Transverse colon (tissue), 4 donors: Measurements from ENCODE around the gene MRC1. TPM values are rescaled to one million over a fixed set of nuclear protein-coding genes. Genes with fewer than 3 reads are reported as not detected.
"Not testable (repeated sequence)": the region's sequence is repeated elsewhere in the genome, so short reads cannot be mapped to it uniquely, and the experiment has no call there.

Source experiments
- DNase-seq: peaks from one replicate; pipeline ENCODE4 v3.0.0-alpha.2; 2019
- H3K27ac ChIP-seq, 4 donors: fragments of 200-600 bp; sonication (generic); 2 replicates each; pipeline ENCODE4 v1.5.1; 2016 to 2018; ENCODE audit warnings: inconsistent platforms in 4 of 4
- H3K27me3 ChIP-seq: fragments of 200-600 bp; sonication (generic); 2 replicates; pipeline ENCODE4 v1.5.1; 2017; ENCODE audit warnings: inconsistent platforms
- H3K36me3 ChIP-seq, 4 donors: fragments of 200-600 bp; sonication (generic); 2 replicates each; pipeline ENCODE4 v1.5.1; 2017 to 2019; ENCODE audit warnings: inconsistent platforms in 4 of 4
- H3K4me1 ChIP-seq, 4 donors: fragments of 200-600 bp; sonication (generic); 2 replicates each; pipeline ENCODE4 v1.5.1; 2017 to 2020; ENCODE audit warnings: inconsistent platforms in 4 of 4
- H3K4me3 ChIP-seq, 4 donors: fragments of 200-600 bp; sonication (generic); 1 replicate in 1 of 4; 2 replicates in 3 of 4; pipeline versions ENCODE4 v1.5.1 to v1.6.1; 2017 to 2019; ENCODE audit warnings: inconsistent platforms in 4 of 4
- H3K9me3 ChIP-seq, 2 donors: fragments of 200-600 bp; sonication (generic); 2 replicates each; pipeline ENCODE4 v1.5.1; 2017 to 2019; ENCODE audit warnings: inconsistent platforms in 2 of 2
- CTCF ChIP-seq, 5 experiments: fragments of 200-600 bp in 3 of 5; fragments of 450-650 bp in 2 of 5; sonication (generic) in 3 of 5; IDR thresholded peaks; 1 replicate in 2 of 5; 2 replicates in 3 of 5; pipeline ENCODE4 v1.5.1; 2016 to 2017; ENCODE audit warnings: antibody characterized with exemption in 5 of 5, inconsistent platforms in 3 of 5, mild to moderate bottlenecking in 2 of 5, moderate library complexity in 1 of 5
- EP300 ChIP-seq: sonication (generic); formaldehyde crosslinking; IDR thresholded peaks from one replicate; pipeline ENCODE4 v1.6.1; 2017; ENCODE audit warnings: antibody characterized with exemption, low read depth
- POLR2A ChIP-seq: fragments of 450-650 bp; IDR thresholded peaks from one replicate; pipeline ENCODE4 v1.6.1; 2016; ENCODE audit warnings: antibody characterized with exemption, mild to moderate bottlenecking, moderate library complexity
- POLR2AphosphoS5 ChIP-seq, 3 donors: sonication (generic); formaldehyde crosslinking; IDR thresholded peaks; one replicate each; pipeline ENCODE4 v1.6.1; 2016; ENCODE audit warnings: antibody characterized with exemption in 3 of 3
- WGBS, 2 donors: methylation state at CpG; one replicate each; pipeline ENCODE4 v1.1.5; 2018; ENCODE audit warnings: low coverage in 1 of 2; 5-methylcytosine and 5-hydroxymethylcytosine counted together
- in situ Hi-C, 4 donors: fragments of 200-750 bp; cut with MboI; loops; one replicate each; pipeline versions ENCODE4 v1.15.0 to v1.15.1; 2017; ENCODE audit warnings: low sequenced_read_pairs in 3 of 4, low pct_ligation_motif_present in 1 of 4, low pct_unique_long_range_greater_than_20kb in 1 of 4
- intact Hi-C: fragments of 100-400 bp; cut with DNase I; formaldehyde crosslinking; loops from one replicate; pipeline ENCODE4 v1.15.1; 2023; ENCODE audit warnings: low total_unique reads
- total RNA-seq, 4 donors: library from RNA; depleted of rRNA; stranded (reverse); fragments of >200 nt; gene quantifications; one replicate each; pipeline ENCODE4 v1.1.0, GENCODE V29; 2016

Gene MRC1
- total RNA-seq, 4 donors from 2014 or later, result 2.8 to 22.1 (median 15.2) TPM

DNA sequence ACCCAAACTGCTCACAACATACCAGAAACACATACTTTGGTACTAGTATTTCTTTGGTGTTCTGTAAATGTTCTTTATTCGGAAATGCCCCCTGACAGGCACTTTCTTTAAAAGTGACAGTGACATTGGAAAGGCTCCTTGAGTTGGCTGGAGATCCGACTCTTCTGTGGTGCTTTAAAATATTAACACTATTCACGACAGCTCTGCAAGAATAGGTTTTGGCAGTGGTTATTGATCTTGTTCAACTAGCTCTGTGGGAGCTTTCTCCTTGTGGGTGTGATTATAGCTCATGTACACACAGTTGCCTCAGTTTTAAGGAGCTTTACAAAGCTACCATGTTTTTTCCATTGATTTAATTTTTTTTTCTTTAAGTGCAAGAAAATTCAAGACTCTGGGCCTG is 112.2 kb downstream of the MRC1 start:
- Histone ChIP-seq H3K4me3 (no peak overlapping the region), H3K27me3 (no peaks in the 10 kb centered on the region), H3K4me1 (peaks cover 0 to 5% (median 2%) of the 10 kb centered on the region in 4 donors), H3K9me3 (no peaks in the 10 kb centered on the region), H3K36me3 (no peaks in the 10 kb centered on the region), H3K27ac (no peak overlapping the region)
- DNase-seq, result no peak
- TF ChIP-seq CTCF (IDR thresholded peaks at IDR 0.05), result no peak
- no peak for TF ChIP-seq POLR2A
- no peak for TF ChIP-seq POLR2AphosphoS5 (IDR thresholded peaks at IDR 0.05)
- no peak for TF ChIP-seq EP300
- 77 to 82% methylated on average over 3 of the region's 3 CpGs for WGBS, 2 donors
- in situ Hi-C loops (no loop called here), intact Hi-C loops (no loop called here)

GRCh38 chr10:17923728-17924127 is 114.6 kb downstream of the MRC1 start:
- no peaks in the 10 kb centered on the region for H3K27me3 ChIP-seq
- peak; percentile 24 for DNase-seq
- no peaks in the 10 kb centered on the region for H3K36me3 ChIP-seq
- peaks cover 0 to 5% (median 2%) of the 10 kb centered on the region in 4 donors for H3K4me1 ChIP-seq
- H3K9me3 ChIP-seq, result no peaks in the 10 kb centered on the region
- peak overlapping the region in 1 of 4 donors; percentile 10 for H3K27ac ChIP-seq
- in situ Hi-C loops (no loop called here), intact Hi-C loops (no loop called here)
- WGBS, 2 donors, result 40 to 45% methylated on average over 1 to 4 of the region's 4 CpGs
- H3K4me3 ChIP-seq, result no peak overlapping the region
- TF ChIP-seq POLR2AphosphoS5 (IDR thresholded peaks at IDR 0.05), result no peak
- no peak for TF ChIP-seq CTCF (IDR thresholded peaks at IDR 0.05)
- no peak for TF ChIP-seq EP300
- TF ChIP-seq POLR2A, result no peak

- H3K27ac ChIP-seq, result no peak overlapping the region
These were observed 134.0 kb downstream of the MRC1 start for GRCh38 chr10:17943033-17943745.

DNA sequence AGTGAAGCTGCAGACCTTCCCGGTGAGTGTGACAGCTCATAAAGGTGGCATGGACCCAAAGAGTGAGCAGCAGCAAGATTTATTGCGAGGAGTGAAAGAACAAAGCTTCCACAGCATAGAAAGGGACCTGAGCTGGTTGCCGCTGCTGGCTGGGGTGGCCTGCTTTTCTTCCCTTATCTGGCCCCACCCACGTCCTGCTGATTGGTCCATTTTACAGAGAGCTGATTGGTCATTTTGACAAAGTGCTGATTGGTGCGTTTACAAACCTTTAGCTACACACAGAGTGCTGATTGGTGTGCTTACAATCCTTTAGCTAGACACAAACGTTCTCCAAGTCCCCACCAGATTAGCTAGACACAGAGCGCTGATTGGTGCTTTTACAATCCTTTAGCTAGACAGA is 141.1 kb downstream of the MRC1 start:
- in situ Hi-C loops, H3K27me3 ChIP-seq, H3K4me3 ChIP-seq, intact Hi-C loops, H3K27ac ChIP-seq, DNase-seq, H3K36me3 ChIP-seq, H3K9me3 ChIP-seq, H3K4me1 ChIP-seq: not testable (repeated sequence)
- WGBS, 2 donors, result 80 to 100% methylated on average over 1 to 7 of the region's 7 CpGs

More at GRCh38 chr10:17943033-17943745, 134.0 kb downstream of the MRC1 start:
- H3K9me3 ChIP-seq, result no peaks in the 10 kb centered on the region
- in situ Hi-C loops, result no loop called here
- no peak overlapping the region for H3K4me3 ChIP-seq
- intact Hi-C loops, result no loop called here
- H3K36me3 ChIP-seq, result no peaks in the 10 kb centered on the region
- no peaks in the 10 kb centered on the region for H3K4me1 ChIP-seq
- H3K27me3 ChIP-seq, result no peaks in the 10 kb centered on the region
- DNase-seq, result peak; percentile 8
- no peak for TF ChIP-seq POLR2A
- no peak for TF ChIP-seq POLR2AphosphoS5 (IDR thresholded peaks at IDR 0.05)
- no peak for TF ChIP-seq CTCF (IDR thresholded peaks at IDR 0.05)
- TF ChIP-seq EP300, result no peak
- 55 to 66% methylated on average over 2 to 3 of the region's 3 CpGs for WGBS, 2 donors

DNA sequence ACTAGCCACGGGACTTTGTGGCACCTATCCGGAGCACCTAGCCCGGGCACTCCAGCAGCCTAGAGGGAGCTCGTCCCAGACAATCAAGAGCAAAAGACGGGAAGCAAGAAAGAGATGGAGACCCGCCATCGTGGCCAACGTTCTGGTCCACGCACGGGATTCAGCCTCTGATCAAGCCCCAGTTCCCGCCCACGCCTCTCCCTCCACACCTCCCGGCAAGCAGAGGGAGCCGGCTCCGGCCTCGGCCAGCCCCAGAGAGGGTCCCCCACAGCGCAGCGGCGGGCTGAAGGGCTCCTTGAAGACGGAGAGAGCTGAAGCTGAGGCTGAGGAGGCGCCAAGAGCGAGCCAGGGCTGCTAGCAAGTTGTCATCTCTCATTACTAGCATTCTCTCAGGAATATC is 141.6 kb downstream of the MRC1 start:
- Histone ChIP-seq H3K36me3 (no peaks in the 10 kb centered on the region), H3K9me3 (no peaks in the 10 kb centered on the region), H3K27ac (no peak overlapping the region), H3K4me3 (no peak overlapping the region), H3K4me1 (no peaks in the 10 kb centered on the region), H3K27me3 (no peaks in the 10 kb centered on the region)
- intact Hi-C loops (no loop called here), in situ Hi-C loops (no loop called here)
- WGBS, 2 donors, result 88% methylated on average over 22 of the region's 22 CpGs; no CpG with 5 or more reads in 1 of the 2 donors
- no peak for DNase-seq
- TF ChIP-seq EP300 (no peak), POLR2AphosphoS5 (IDR thresholded peaks at IDR 0.05) (no peak), POLR2A (no peak), CTCF (IDR thresholded peaks at IDR 0.05) (no peak)
